ENCODE data around the gene HSPA12A.

HSPA12A gene

DNA sequence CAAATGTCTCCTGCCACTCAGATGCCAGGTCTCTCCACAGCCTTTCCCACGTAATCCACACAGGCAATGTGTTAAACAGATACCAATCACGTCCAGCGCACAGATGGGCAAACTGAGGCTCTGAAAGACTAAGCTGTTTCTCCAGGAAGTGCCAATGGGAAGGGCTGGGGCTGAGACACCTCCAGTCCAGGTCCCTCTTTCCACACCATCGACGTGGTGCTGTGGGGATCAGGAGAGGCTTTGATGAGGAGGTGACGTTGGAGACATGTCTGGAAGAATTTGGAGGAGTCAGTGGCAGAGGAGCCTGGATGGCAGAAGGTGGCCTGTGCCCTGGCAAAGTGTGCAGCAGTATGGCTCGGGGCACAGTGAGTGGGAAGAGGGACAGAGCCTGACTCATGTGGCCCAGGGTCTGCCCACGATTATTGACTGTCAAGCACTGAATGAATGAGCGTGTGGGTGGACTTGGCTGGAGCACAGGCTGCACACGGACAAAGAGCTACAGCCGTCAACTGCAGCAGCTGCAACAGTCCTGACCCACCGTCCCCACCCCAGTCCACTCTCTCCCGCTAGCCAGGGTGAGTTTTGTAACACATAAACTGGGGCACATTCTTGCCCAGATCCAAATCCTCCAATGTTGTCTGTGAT lies 40.8 kb upstream of the HSPA12A start:
- TF ChIP-seq TAF1 (IDR thresholded peaks at IDR 0.05; ENCODE audit: low read depth, low read length): no peak
- no peak for TF ChIP-seq PAX5 (IDR thresholded peaks at IDR 0.05; ENCODE audit: insufficient read depth, low read length, severe bottlenecking)
- no peak for TF ChIP-seq POLR2AphosphoS5 (IDR thresholded peaks at IDR 0.05; ENCODE audit: low read depth, low read length)
- no peak for TF ChIP-seq SPI1 (IDR thresholded peaks at IDR 0.05; ENCODE audit: low read depth, low read length)
- TF ChIP-seq POLR2A (IDR thresholded peaks at IDR 0.05; ENCODE audit: low read depth, low read length): no peak
- TF ChIP-seq POU2F2 (IDR thresholded peaks at IDR 0.05; ENCODE audit: low read depth, low read length): no peak
- no peak for DNase-seq (ENCODE audit: insufficient read length, low spot score)
- no peak for FAIRE-seq

- no peak for DNase-seq (ENCODE audit: insufficient read length, low spot score)
- no peak for FAIRE-seq
- TF ChIP-seq TAF1 (IDR thresholded peaks at IDR 0.05; ENCODE audit: low read depth, low read length) (no peak), POU2F2 (IDR thresholded peaks at IDR 0.05; ENCODE audit: low read depth, low read length) (no peak), POLR2A (IDR thresholded peaks at IDR 0.05; ENCODE audit: low read depth, low read length) (no peak), POLR2AphosphoS5 (IDR thresholded peaks at IDR 0.05; ENCODE audit: low read depth, low read length) (no peak), SPI1 (IDR thresholded peaks at IDR 0.05; ENCODE audit: low read depth, low read length) (no peak), PAX5 (IDR thresholded peaks at IDR 0.05; ENCODE audit: insufficient read depth, low read length, severe bottlenecking) (no peak)
Observed at GRCh38 chr10:116781370-116781884, 39.1 kb upstream of the HSPA12A start.

GRCh38 chr10:116780691-116781205 lies 38.4 kb upstream of the HSPA12A start:
- no peak for DNase-seq (ENCODE audit: insufficient read length, low spot score)
- FAIRE-seq: no peak
- no peak for TF ChIP-seq POU2F2 (IDR thresholded peaks at IDR 0.05; ENCODE audit: low read depth, low read length)
- no peak for TF ChIP-seq SPI1 (IDR thresholded peaks at IDR 0.05; ENCODE audit: low read depth, low read length)
- no peak for TF ChIP-seq POLR2A (IDR thresholded peaks at IDR 0.05; ENCODE audit: low read depth, low read length)
- TF ChIP-seq PAX5 (IDR thresholded peaks at IDR 0.05; ENCODE audit: insufficient read depth, low read length, severe bottlenecking): no peak
- no peak for TF ChIP-seq POLR2AphosphoS5 (IDR thresholded peaks at IDR 0.05; ENCODE audit: low read depth, low read length)
- no peak for TF ChIP-seq TAF1 (IDR thresholded peaks at IDR 0.05; ENCODE audit: low read depth, low read length)

DNA sequence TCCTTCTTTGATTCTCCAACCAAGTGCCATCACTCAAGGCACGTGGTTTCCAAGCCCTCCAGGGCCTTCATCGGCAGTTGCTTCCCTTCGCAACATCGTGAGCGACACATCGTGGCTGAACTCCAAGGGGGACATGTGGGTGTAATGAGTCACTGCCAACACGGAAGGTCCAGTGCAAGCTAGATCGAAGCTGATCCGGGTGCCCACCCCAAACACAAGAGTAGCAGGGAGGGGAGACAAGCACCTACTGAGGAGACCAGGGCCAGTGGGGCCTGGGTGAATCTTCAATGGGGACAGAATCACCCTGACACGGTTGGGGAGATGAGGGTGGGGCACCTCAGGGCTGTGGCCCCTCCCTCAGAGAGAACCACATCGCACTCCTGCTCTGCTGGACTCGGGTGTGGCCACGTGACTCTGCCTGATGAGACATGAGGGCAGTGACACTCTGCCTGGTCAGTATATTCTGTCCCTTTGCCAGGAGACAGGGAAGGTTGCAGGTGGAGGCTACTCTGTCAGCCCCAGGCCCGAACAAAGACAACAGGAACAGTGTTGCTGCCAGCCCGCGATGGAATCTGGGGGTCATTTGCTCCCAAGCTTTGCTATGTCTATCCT lies 36.8 kb upstream of the HSPA12A start:
- TF ChIP-seq TAF1 (IDR thresholded peaks at IDR 0.05; ENCODE audit: low read depth, low read length): no peak
- no peak for TF ChIP-seq PAX5 (IDR thresholded peaks at IDR 0.05; ENCODE audit: insufficient read depth, low read length, severe bottlenecking)
- no peak for TF ChIP-seq POLR2AphosphoS5 (IDR thresholded peaks at IDR 0.05; ENCODE audit: low read depth, low read length)
- TF ChIP-seq POLR2A (IDR thresholded peaks at IDR 0.05; ENCODE audit: low read depth, low read length): no peak
- TF ChIP-seq POU2F2 (IDR thresholded peaks at IDR 0.05; ENCODE audit: low read depth, low read length): no peak
- TF ChIP-seq SPI1 (IDR thresholded peaks at IDR 0.05; ENCODE audit: low read depth, low read length): no peak
- no peak for FAIRE-seq
- DNase-seq (ENCODE audit: insufficient read length, low spot score): no peak

GRCh38 chr10:116777006-116777405 lies 34.6 kb upstream of the HSPA12A start:
- TF ChIP-seq SPI1 (IDR thresholded peaks at IDR 0.05; ENCODE audit: low read depth, low read length) (no peak), POU2F2 (IDR thresholded peaks at IDR 0.05; ENCODE audit: low read depth, low read length) (no peak), PAX5 (IDR thresholded peaks at IDR 0.05; ENCODE audit: insufficient read depth, low read length, severe bottlenecking) (no peak), POLR2AphosphoS5 (IDR thresholded peaks at IDR 0.05; ENCODE audit: low read depth, low read length) (no peak), POLR2A (IDR thresholded peaks at IDR 0.05; ENCODE audit: low read depth, low read length) (no peak), TAF1 (IDR thresholded peaks at IDR 0.05; ENCODE audit: low read depth, low read length) (no peak)
- FAIRE-seq: no peak
- no peak for DNase-seq (ENCODE audit: insufficient read length, low spot score)

GRCh38 chr10:116775488-116776400 lies 33.4 kb upstream of the HSPA12A start:
- TF ChIP-seq POU2F2 (IDR thresholded peaks at IDR 0.05; ENCODE audit: low read depth, low read length) (no peak), TAF1 (IDR thresholded peaks at IDR 0.05; ENCODE audit: low read depth, low read length) (no peak)
- FAIRE-seq (no peak), DNase-seq (ENCODE audit: insufficient read length, low spot score) (no peak)

DNA sequence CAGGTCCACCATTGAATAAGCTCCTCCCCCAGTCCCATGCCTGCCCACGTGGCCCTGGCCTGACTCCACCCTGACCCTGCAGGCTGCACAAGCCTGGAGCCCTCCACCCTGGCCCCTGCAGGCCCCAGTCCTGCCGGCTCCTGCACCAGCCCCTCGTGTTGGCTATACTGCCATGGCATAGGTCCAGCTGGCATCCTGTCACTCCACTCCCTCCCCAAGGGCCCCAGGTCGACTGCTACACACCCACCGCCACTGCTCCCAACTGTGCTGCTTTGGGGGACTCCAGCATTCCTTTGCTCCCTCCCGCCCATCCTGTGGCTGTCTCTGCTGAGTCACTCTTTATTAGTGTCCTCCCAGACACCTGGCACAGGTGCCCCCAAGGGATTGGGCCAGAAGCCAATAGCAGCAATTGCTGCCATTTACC lies 32.4 kb upstream of the HSPA12A start:
- FAIRE-seq (no peak), DNase-seq (ENCODE audit: insufficient read length, low spot score) (no peak)
- TF ChIP-seq TAF1 (IDR thresholded peaks at IDR 0.05; ENCODE audit: low read depth, low read length): no peak
- no peak for TF ChIP-seq POU2F2 (IDR thresholded peaks at IDR 0.05; ENCODE audit: low read depth, low read length)
- TF ChIP-seq POLR2AphosphoS5 (IDR thresholded peaks at IDR 0.05; ENCODE audit: low read depth, low read length): no peak
- TF ChIP-seq POLR2A (IDR thresholded peaks at IDR 0.05; ENCODE audit: low read depth, low read length): no peak
- TF ChIP-seq SPI1 (IDR thresholded peaks at IDR 0.05; ENCODE audit: low read depth, low read length): no peak
- TF ChIP-seq PAX5 (IDR thresholded peaks at IDR 0.05; ENCODE audit: insufficient read depth, low read length, severe bottlenecking): no peak

DNA sequence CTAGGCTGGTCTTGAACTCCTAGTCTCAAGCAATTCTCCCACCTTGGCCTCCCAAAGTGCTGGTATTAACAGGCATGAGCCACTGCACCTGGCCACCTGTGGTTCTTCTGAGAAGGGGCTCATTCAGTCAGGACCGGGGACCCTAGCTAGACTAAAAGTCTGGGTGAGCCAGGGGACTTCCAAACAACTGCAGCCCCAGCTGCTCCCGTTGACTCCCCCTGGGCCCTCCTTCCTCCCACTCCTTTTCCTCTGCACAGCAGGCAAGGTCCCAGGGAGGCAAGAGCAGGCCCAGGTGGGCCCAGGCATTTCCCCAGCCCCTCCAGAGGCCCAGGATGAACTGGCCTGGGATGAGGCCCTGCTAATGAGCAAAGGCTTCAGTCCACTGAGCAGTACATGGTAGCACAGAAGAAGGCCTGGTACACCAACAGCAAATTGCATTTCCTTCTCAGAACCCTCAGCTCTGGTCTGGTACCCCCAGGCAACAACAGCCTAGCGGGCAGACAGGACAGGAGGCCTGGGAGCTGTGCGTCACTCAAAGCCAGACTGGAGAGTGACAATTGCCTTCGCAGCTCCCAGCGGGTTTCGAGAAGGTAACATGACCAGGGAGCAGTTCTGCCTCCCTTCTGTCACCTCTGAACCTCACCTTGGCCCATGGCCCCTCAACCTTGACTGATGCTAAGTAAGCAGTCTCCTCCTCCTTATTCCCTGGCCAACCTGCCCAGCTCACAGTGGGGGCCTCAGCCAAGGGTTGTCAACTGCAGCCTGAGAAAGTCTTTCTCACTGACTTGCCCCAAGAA lies 30.7 kb upstream of the HSPA12A start:
- FAIRE-seq (no peak), DNase-seq (ENCODE audit: insufficient read length, low spot score) (no peak)
- TF ChIP-seq TAF1 (IDR thresholded peaks at IDR 0.05; ENCODE audit: low read depth, low read length) (no peak), POLR2AphosphoS5 (IDR thresholded peaks at IDR 0.05; ENCODE audit: low read depth, low read length) (no peak), PAX5 (IDR thresholded peaks at IDR 0.05; ENCODE audit: insufficient read depth, low read length, severe bottlenecking) (no peak), POU2F2 (IDR thresholded peaks at IDR 0.05; ENCODE audit: low read depth, low read length) (no peak), POLR2A (IDR thresholded peaks at IDR 0.05; ENCODE audit: low read depth, low read length) (no peak), SPI1 (IDR thresholded peaks at IDR 0.05; ENCODE audit: low read depth, low read length) (no peak)
